Omental fat pad (tissue), 4 donors: Measurements from ENCODE around the gene NR1I3. TPM values are rescaled to one million over a fixed set of nuclear protein-coding genes. Genes with fewer than 3 reads are reported as not detected.

ENCODE experiments used
- ATAC-seq: fragments of 150-250 bp; one replicate; pipeline ENCODE4 v1.9.1; 2016; ENCODE audit warnings: mild to moderate bottlenecking, moderate library complexity; ENCODE audit not compliant: low FRiP score
- DNase-seq: peaks from one replicate; pipeline ENCODE4 v3.0.0-alpha.2; 2019; ENCODE audit warnings: low spot score
- CTCF ChIP-seq, 3 donors: fragments of 450-650 bp; IDR thresholded peaks; one replicate each; pipeline ENCODE4 v1.5.1; 2016 to 2017; ENCODE audit warnings: antibody characterized with exemption in 3 of 3, mild to moderate bottlenecking in 3 of 3, moderate library complexity in 2 of 3
- total RNA-seq, 4 donors: library from RNA; depleted of rRNA; stranded (reverse); fragments of >200 nt; gene quantifications; one replicate each; pipeline ENCODE4 v1.1.0, GENCODE V29; 2016

Gene NR1I3
- total RNA-seq, 4 donors from 2014 or later, result not detected

GRCh38 chr1:161201836-161202712 lies 35.9 kb downstream of the NR1I3 start, which contains the start of gene NDUFS2:
TSS of gene NDUFS2 (plus strand) at chr1:161202367. CDS start at chr1:161202386, 19 bp downstream.
- TF ChIP-seq CTCF (IDR thresholded peaks at IDR 0.05), result no peak
- ATAC-seq (peak; percentile 74), DNase-seq (peak; percentile 94)

GRCh38 chr1:161200992-161201835 lies 36.8 kb downstream of the NR1I3 start:
- no peak for TF ChIP-seq CTCF (IDR thresholded peaks at IDR 0.05)
- ATAC-seq, result peak; percentile 76
- DNase-seq, result peak; percentile 57

GRCh38 chr1:161200421-161200991 lies 37.5 kb downstream of the NR1I3 start:
- DNase-seq (no peak), ATAC-seq (no peak)
- no peak for TF ChIP-seq CTCF (IDR thresholded peaks at IDR 0.05)

GRCh38 chr1:161199506-161200139 lies 38.4 kb downstream of the NR1I3 start:
- no peak for DNase-seq
- ATAC-seq, result no peak
- TF ChIP-seq CTCF (IDR thresholded peaks at IDR 0.05), result no peak

- TF ChIP-seq CTCF (IDR thresholded peaks at IDR 0.05), result no peak
- ATAC-seq (peak; percentile 46), DNase-seq (peak; percentile 78)
Measured at GRCh38 chr1:161198897-161199431, 39.0 kb downstream of the NR1I3 start, which contains the start of gene ADAMTS4. TSS of gene ADAMTS4 (minus strand) at chr1:161199054. CDS start at chr1:161198627, 427 bp downstream.

GRCh38 chr1:161198194-161198896 lies 39.7 kb downstream of the NR1I3 start:
- TF ChIP-seq CTCF (IDR thresholded peaks at IDR 0.05), result no peak
- no peak for ATAC-seq
- no peak for DNase-seq
